Keratinocyte (primary cell): ENCODE data around the gene NUP210L. TPM values are rescaled to one million over a fixed set of nuclear protein-coding genes. Genes with fewer than 3 reads are reported as not detected.

Experiments used
- DNase-seq: peaks from one replicate; pipeline ENCODE4 v3.0.0-alpha.2; 2011; ENCODE audit warnings: low read depth, missing footprints, low spot score
- FAIRE-seq: peaks from 2 replicates; lab custom pipeline; 2011; peaks lifted over from hg19 to GRCh38; lab: Jason Lieb, UNC
- H2AFZ ChIP-seq: 2 replicates; pipeline ENCODE4 v1.6.0; 2012; ENCODE audit warnings: low read length, control low read depth, inconsistent platforms; ENCODE audit not compliant: control insufficient read depth
- H3K27ac ChIP-seq: 2 replicates; pipeline ENCODE4 v1.5.1; 2011; ENCODE audit warnings: low read length; ENCODE audit not compliant: control insufficient read depth, insufficient read depth
- H3K27me3 ChIP-seq: 3 replicates; pipeline ENCODE4 v1.6.0; 2011; ENCODE audit warnings: low read length; ENCODE audit not compliant: control insufficient read depth, insufficient read depth; ENCODE audit errors: extremely low read depth
- H3K36me3 ChIP-seq, 2 experiments: 2 replicates in 1 of 2; 3 replicates in 1 of 2; pipeline ENCODE4 v1.5.1; 2011; ENCODE audit warnings: low read length in 2 of 2, mild to moderate bottlenecking in 1 of 2; ENCODE audit not compliant: control insufficient read depth in 2 of 2, insufficient read depth in 2 of 2; ENCODE audit errors: extremely low read depth in 1 of 2
- H3K4me1 ChIP-seq: 3 replicates; pipeline ENCODE4 v1.5.1; 2011; ENCODE audit warnings: low read length; ENCODE audit not compliant: control insufficient read depth, insufficient read depth; ENCODE audit errors: extremely low read depth
- H3K4me2 ChIP-seq: 3 replicates; pipeline ENCODE4 v1.6.0; 2011; ENCODE audit warnings: low read depth, low read length; ENCODE audit not compliant: control insufficient read depth, insufficient read depth; ENCODE audit errors: extremely low read depth
- H3K4me3 ChIP-seq, 3 experiments: fragments of 200-600 bp in 1 of 3; sonication (generic) in 1 of 3; 2 replicates in 2 of 3; 3 replicates in 1 of 3; pipeline ENCODE4 v1.5.1; 2011 to 2016; ENCODE audit warnings: low read length in 3 of 3, mild to moderate bottlenecking in 3 of 3, control low read depth in 2 of 3, inconsistent platforms in 1 of 3, low read depth in 1 of 3, mixed read lengths in 1 of 3, mixed run types in 1 of 3, moderate library complexity in 1 of 3; ENCODE audit not compliant: control insufficient read depth in 2 of 3, insufficient read depth in 2 of 3; ENCODE audit errors: extremely low read depth in 1 of 3
- H3K79me2 ChIP-seq: 2 replicates; pipeline ENCODE4 v1.6.0; 2012; ENCODE audit warnings: low read length; ENCODE audit not compliant: control insufficient read depth, insufficient read depth
- H3K9ac ChIP-seq: 3 replicates; pipeline ENCODE4 v1.6.0; 2011; ENCODE audit warnings: low read length; ENCODE audit not compliant: control insufficient read depth, insufficient read depth; ENCODE audit errors: extremely low read depth
- H3K9me1 ChIP-seq: 3 replicates; pipeline ENCODE4 v1.6.0; 2011; ENCODE audit warnings: low read length; ENCODE audit not compliant: control insufficient read depth, insufficient read depth; ENCODE audit errors: extremely low read depth
- H3K9me3 ChIP-seq: 2 replicates; pipeline ENCODE4 v1.5.1; 2012; ENCODE audit warnings: low read depth, low read length; ENCODE audit not compliant: control insufficient read depth
- H4K20me1 ChIP-seq: 3 replicates; pipeline ENCODE4 v1.6.0; 2011; ENCODE audit warnings: low read length; ENCODE audit not compliant: control insufficient read depth, insufficient read depth; ENCODE audit errors: extremely low read depth
- EZH2 ChIP-seq: IDR thresholded peaks from one replicate; pipeline ENCODE4 v1.6.1; 2012; ENCODE audit warnings: inconsistent platforms, mild to moderate bottlenecking, low read length, moderate library complexity
- dilution Hi-C: fragments of 300-500 bp; cut with MboI; formaldehyde crosslinking; loops from one replicate; pipeline ENCODE4 v1.7.0; 2020; ENCODE audit warnings: low sequenced_read_pairs; ENCODE audit not compliant: extremely low pct_ligation_motif_present
- polyA plus RNA-seq, 5 experiments: library from polyadenylated mRNA; depleted of rRNA in 3 of 5; stranded (reverse) in 3 of 5; stranded (forward) in 1 of 5; unstranded in 1 of 5; fragments of >200 nt; gene quantifications; 1 replicate in 1 of 5; 2 replicates in 3 of 5; 3 replicates in 1 of 5; pipeline versions ENCODE4 v1.2.1 to v1.2.3, GENCODE V29; 2011 to 2012; ENCODE audit warnings: missing spikeins in 2 of 5, low read depth in 1 of 5, low replicate concordance in 1 of 5
- TF ChIP-seq, protein P1 (sequence below), 3 experiments: IDR thresholded peaks in 1 of 3; conservative IDR thresholded peaks in 1 of 3; optimal IDR thresholded peaks in 1 of 3; 2 replicates in 2 of 3; 3 replicates in 1 of 3; pipeline versions ENCODE3 to v1.5.1; 2011; ENCODE audit warnings: low read length in 3 of 3, mild to moderate bottlenecking in 3 of 3, moderate library complexity in 2 of 3, control low read depth in 1 of 3, inconsistent platforms in 1 of 3; ENCODE audit not compliant: insufficient read depth in 2 of 3; ENCODE audit errors: extremely low read depth in 1 of 3

NUP210L gene
- polyA plus RNA-seq, 1 donor (not counting 4 experiments of a cell fraction or from before 2014, with no cell fraction given) = 0.01 TPM

GRCh38 chr1:154179946-154180687, 25.2 kb upstream of the NUP210L start:
- Histone ChIP-seq H3K4me2 (peak overlapping the region; percentile 97), H3K36me3 (peaks cover 9 to 26% of the 10 kb centered on the region in 2 experiments), H3K9me3 (no peaks in the 10 kb centered on the region), H3K9ac (no peak overlapping the region), H3K79me2 (peaks cover 79% of the 10 kb centered on the region), H3K9me1 (peaks cover 5% of the 10 kb centered on the region), H4K20me1 (peaks cover 70% of the 10 kb centered on the region), H3K27ac (no peak overlapping the region), H2AFZ (no peak overlapping the region), H3K27me3 (no peaks in the 10 kb centered on the region), H3K4me3 (peak overlapping the region in 2 of 3 experiments; percentile 14 to 45), H3K4me1 (peaks cover 52% of the 10 kb centered on the region)
- TF ChIP-seq EZH2 = no peak
- TF ChIP-seq, protein P1, sequence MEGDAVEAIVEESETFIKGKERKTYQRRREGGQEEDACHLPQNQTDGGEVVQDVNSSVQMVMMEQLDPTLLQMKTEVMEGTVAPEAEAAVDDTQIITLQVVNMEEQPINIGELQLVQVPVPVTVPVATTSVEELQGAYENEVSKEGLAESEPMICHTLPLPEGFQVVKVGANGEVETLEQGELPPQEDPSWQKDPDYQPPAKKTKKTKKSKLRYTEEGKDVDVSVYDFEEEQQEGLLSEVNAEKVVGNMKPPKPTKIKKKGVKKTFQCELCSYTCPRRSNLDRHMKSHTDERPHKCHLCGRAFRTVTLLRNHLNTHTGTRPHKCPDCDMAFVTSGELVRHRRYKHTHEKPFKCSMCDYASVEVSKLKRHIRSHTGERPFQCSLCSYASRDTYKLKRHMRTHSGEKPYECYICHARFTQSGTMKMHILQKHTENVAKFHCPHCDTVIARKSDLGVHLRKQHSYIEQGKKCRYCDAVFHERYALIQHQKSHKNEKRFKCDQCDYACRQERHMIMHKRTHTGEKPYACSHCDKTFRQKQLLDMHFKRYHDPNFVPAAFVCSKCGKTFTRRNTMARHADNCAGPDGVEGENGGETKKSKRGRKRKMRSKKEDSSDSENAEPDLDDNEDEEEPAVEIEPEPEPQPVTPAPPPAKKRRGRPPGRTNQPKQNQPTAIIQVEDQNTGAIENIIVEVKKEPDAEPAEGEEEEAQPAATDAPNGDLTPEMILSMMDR (optimal IDR thresholded peaks at IDR 0.05 in 1 of 3, IDR thresholded peaks at IDR 0.05 in 1 of 3, conservative IDR thresholded peaks at IDR 0.05 in 1 of 3; ENCODE audit: extremely low read depth in 1 of 3, insufficient read depth in 2 of 3, low read length in 3 of 3) = no peak
- DNase-seq (no peak), FAIRE-seq (no peak)
- dilution Hi-C loops = no loop called here

- no peak for TF ChIP-seq EZH2
- TF ChIP-seq, protein P1 (optimal IDR thresholded peaks at IDR 0.05 in 1 of 3, IDR thresholded peaks at IDR 0.05 in 1 of 3, conservative IDR thresholded peaks at IDR 0.05 in 1 of 3; ENCODE audit: extremely low read depth in 1 of 3, insufficient read depth in 2 of 3, low read length in 3 of 3) = no peak
- Histone ChIP-seq H4K20me1 (peaks cover 76% of the 10 kb centered on the region), H3K4me3 (peak overlapping the region in 1 of 3 experiments; percentile 12), H3K27me3 (no peaks in the 10 kb centered on the region), H3K79me2 (peaks cover 87% of the 10 kb centered on the region), H3K9me1 (peaks cover 5% of the 10 kb centered on the region), H2AFZ (no peak overlapping the region), H3K9me3 (no peaks in the 10 kb centered on the region), H3K27ac (peak overlapping the region; percentile 17), H3K36me3 (peaks cover 12 to 29% of the 10 kb centered on the region in 2 experiments), H3K9ac (no peak overlapping the region), H3K4me1 (peaks cover 52% of the 10 kb centered on the region), H3K4me2 (peak overlapping the region; percentile 41)
- dilution Hi-C loops = no loop called here
- no peak for DNase-seq
- no peak for FAIRE-seq
Observed at GRCh38 chr1:154178911-154179811, 24.3 kb upstream of the NUP210L start.
